Osteocyte (in vitro differentiated cells): Measurements from ENCODE around the gene CACNA1C. TPM values are rescaled to one million over a fixed set of nuclear protein-coding genes. Genes with fewer than 3 reads are reported as not detected.
A peak's percentile ranks its signal among the peaks of the same experiment; 100 is the strongest.

ENCODE experiments used
- DNase-seq: peaks from one replicate; pipeline ENCODE4 v3.0.0; 2021; ENCODE audit warnings: mixed read lengths; ENCODE audit not compliant: unreplicated experiment; ENCODE audit errors: extremely low spot score
- H3K27ac Mint-ChIP-seq: one replicate; pipeline ENCODE4 v1.8.0; 2021; ENCODE audit warnings: mild to moderate bottlenecking, mixed read lengths; ENCODE audit not compliant: unreplicated experiment
- H3K27me3 Mint-ChIP-seq: one replicate; pipeline ENCODE4 v1.8.0; 2021; ENCODE audit warnings: mixed read lengths; ENCODE audit not compliant: unreplicated experiment
- H3K36me3 Mint-ChIP-seq: one replicate; pipeline ENCODE4 v1.8.0; 2021; ENCODE audit warnings: mixed read lengths; ENCODE audit not compliant: unreplicated experiment
- H3K4me1 Mint-ChIP-seq: one replicate; pipeline ENCODE4 v1.8.0; 2021; ENCODE audit warnings: mixed read lengths; ENCODE audit not compliant: unreplicated experiment
- H3K4me3 Mint-ChIP-seq: one replicate; pipeline ENCODE4 v1.8.0; 2021; ENCODE audit warnings: mild to moderate bottlenecking, moderate library complexity, mixed read lengths; ENCODE audit not compliant: unreplicated experiment
- H3K9me3 Mint-ChIP-seq: one replicate; pipeline ENCODE4 v1.8.0; 2021; ENCODE audit warnings: mixed read lengths; ENCODE audit not compliant: unreplicated experiment
- CTCF ChIP-seq: fragments of 200-600 bp; sonication (generic); IDR thresholded peaks from 2 replicates; pipeline ENCODE4 v1.5.0; 2021; ENCODE audit warnings: antibody characterized with exemption, mild to moderate bottlenecking, moderate library complexity
- total RNA-seq: library from RNA; stranded (reverse); gene quantifications from 2 replicates; pipeline ENCODE4 v1.2.1, GENCODE V29; 2021

Gene CACNA1C
- total RNA-seq, 1 donor from 2014 or later: 67.4 TPM

- DNase-seq: no peak
- no peak overlapping the region for H3K27ac Mint-ChIP-seq
- peaks cover 19% of the 10 kb centered on the region for H3K36me3 Mint-ChIP-seq
- TF ChIP-seq CTCF: no peak
- peaks cover 59% of the 10 kb centered on the region for H3K4me1 Mint-ChIP-seq
- H3K27me3 Mint-ChIP-seq: no peaks in the 10 kb centered on the region
- H3K9me3 Mint-ChIP-seq: no peaks in the 10 kb centered on the region
- no peak overlapping the region for H3K4me3 Mint-ChIP-seq
These were observed 8.6 kb downstream of the CACNA1C start for GRCh38 chr12:2061402-2061801.

DNA sequence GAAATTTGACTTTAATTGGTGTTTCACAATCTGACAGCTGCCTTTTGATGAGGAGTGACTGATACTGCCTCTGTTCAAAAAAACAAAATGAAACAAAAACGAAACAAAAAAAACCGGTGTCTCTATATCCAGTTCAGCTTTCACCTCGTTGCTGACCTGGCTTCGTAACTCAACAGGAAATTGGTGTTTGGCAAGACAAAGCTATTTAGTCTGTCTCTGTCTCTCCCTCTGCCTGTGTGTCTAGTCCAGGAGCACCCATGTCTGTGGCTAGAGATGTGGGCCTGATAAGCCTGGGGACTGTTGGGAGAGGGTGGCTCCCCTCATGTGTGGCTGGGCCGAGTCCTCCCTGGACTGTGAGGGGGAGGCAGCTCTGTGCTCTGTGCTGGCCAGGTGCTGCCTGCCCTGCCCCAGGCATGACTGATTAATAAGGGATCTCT lies 11.3 kb downstream of the CACNA1C start:
- Mint-ChIP-seq H3K27me3 (no peaks in the 10 kb centered on the region), H3K36me3 (peaks cover 28% of the 10 kb centered on the region), H3K4me1 (peaks cover 40% of the 10 kb centered on the region), H3K27ac (peak overlapping the region; percentile 52), H3K9me3 (no peaks in the 10 kb centered on the region), H3K4me3 (peak overlapping the region; percentile 35)
- TF ChIP-seq CTCF: no peak
- no peak for DNase-seq

DNA sequence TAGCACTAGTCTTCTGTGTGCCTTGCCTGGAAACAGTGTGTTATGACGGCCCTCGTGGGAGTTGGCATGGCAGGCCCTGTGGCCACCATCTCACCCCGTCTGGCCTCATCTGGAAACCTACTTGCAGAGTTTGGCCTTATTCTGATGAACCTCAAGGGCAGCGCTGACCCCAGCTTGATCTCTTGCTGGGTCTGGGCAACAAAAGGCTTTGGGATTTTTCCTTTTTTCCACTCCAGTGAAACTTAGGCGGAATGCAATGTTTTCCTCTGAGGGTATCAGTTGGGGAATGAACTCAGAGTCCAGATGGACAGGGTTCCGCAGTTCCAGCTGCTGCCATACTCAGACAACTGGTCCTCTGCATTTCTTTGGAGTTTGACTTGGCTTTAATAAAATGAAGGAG lies 15.9 kb downstream of the CACNA1C start:
- H3K4me3 Mint-ChIP-seq: no peak overlapping the region
- peaks cover 30% of the 10 kb centered on the region for H3K36me3 Mint-ChIP-seq
- no peak for TF ChIP-seq CTCF
- H3K27ac Mint-ChIP-seq: no peak overlapping the region
- no peaks in the 10 kb centered on the region for H3K27me3 Mint-ChIP-seq
- H3K4me1 Mint-ChIP-seq: peaks cover 17% of the 10 kb centered on the region
- no peak for DNase-seq
- peaks cover 21% of the 10 kb centered on the region for H3K9me3 Mint-ChIP-seq

GRCh38 chr12:2070440-2071045 lies 17.8 kb downstream of the CACNA1C start:
- Mint-ChIP-seq H3K4me3 (no peak overlapping the region), H3K9me3 (peaks cover 21% of the 10 kb centered on the region), H3K27me3 (no peaks in the 10 kb centered on the region), H3K4me1 (peaks cover 17% of the 10 kb centered on the region), H3K27ac (no peak overlapping the region), H3K36me3 (peaks cover 29% of the 10 kb centered on the region)
- DNase-seq: no peak
- no peak for TF ChIP-seq CTCF

DNA sequence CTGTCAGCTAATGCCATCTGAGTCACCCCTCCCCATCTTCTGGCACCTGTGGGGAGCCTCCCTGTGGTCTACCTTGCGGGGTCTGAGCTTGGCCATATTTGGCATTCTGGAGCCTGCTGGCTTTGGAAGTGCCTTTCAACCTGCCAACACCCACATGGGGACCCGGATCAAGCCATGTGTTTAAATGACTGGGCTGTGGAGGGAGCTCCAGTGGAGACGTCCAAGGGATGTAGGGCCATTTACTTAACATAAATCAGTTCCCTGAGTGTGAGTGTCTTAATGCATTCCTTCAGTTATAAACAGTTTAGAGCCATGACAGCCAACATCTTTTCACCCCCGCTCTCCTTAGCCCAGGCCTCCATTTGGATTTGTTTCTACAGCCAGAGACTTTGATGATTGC lies 22.0 kb downstream of the CACNA1C start:
- H3K4me1 Mint-ChIP-seq: peaks cover 23% of the 10 kb centered on the region
- H3K27ac Mint-ChIP-seq: no peak overlapping the region
- no peak for DNase-seq
- no peak overlapping the region for H3K4me3 Mint-ChIP-seq
- no peaks in the 10 kb centered on the region for H3K27me3 Mint-ChIP-seq
- peaks cover 22% of the 10 kb centered on the region for H3K9me3 Mint-ChIP-seq
- TF ChIP-seq CTCF: no peak
- peaks cover 12% of the 10 kb centered on the region for H3K36me3 Mint-ChIP-seq
